Erythroblast (primary cell): ENCODE data around the gene WDR64.

ENCODE experiments used
- GATA1 ChIP-seq: IDR thresholded peaks from 2 replicates; pipeline ENCODE4 v1.6.1; 2011; ENCODE audit warnings: low read depth, mild to moderate bottlenecking, control low read depth, low read length, moderate library complexity
- POLR2A ChIP-seq: IDR thresholded peaks from 2 replicates; pipeline ENCODE4 v1.6.1; 2011; ENCODE audit warnings: mild to moderate bottlenecking, low read length

DNA sequence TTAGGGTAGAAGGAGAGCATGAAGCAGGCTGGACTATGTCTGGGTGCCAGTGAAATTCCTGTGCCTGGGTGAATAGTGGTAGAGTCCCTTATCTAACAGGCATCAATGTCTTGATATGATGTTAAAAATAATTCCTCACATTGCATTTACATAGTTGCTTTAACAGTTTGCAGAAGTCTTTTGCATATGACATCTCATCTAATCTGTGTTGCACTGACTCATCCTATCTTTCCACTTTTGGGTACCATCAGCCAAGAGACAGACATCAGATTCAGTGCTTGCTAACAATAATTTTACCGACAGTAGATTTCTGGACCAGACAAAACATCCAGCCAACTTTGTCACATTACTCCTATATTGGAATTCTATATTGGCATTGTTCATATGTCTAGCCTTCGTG lies 92.5 kb downstream of the WDR64 start:
- no peak for TF ChIP-seq POLR2A
- TF ChIP-seq GATA1: no peak
